SHP77 treated with DMSO at 0.1 percent for 48 hours (cell line): ENCODE measurements around the gene GSX2.

Experiments
- DNase-seq: peaks from one replicate; lab custom pipeline; 2025; lab: John Stamatoyannopoulos, UW

Gene GSX2

DNA sequence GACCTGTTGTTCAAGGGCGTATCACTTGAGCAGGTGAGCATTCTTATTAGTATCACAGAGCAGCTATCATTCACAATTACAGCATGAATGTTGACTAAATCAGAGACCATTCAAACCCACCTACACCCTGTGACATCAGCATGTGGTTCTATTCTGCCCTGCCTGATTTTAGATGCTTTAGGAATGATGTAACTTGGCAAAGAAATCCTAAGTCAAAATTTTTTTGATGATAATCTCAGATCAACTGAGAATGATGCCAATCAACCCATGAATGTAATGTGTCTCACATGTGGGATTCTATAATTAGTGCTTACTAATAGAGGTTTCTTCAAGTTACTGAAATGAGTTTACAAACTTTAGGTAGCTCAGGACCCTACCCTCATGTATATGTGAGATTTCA is 22.2 kb upstream of the GSX2 start:
- no peak for DNase-seq

- DNase-seq: no peak
These were observed 17.8 kb upstream of the GSX2 start for GRCh38 chr4:54082168-54082567.

GRCh38 chr4:54085284-54085683 is 14.7 kb upstream of the GSX2 start:
- DNase-seq: peak; percentile 61

- DNase-seq: no peak
These were observed 10.1 kb upstream of the GSX2 start for GRCh38 chr4:54089875-54090274.

DNA sequence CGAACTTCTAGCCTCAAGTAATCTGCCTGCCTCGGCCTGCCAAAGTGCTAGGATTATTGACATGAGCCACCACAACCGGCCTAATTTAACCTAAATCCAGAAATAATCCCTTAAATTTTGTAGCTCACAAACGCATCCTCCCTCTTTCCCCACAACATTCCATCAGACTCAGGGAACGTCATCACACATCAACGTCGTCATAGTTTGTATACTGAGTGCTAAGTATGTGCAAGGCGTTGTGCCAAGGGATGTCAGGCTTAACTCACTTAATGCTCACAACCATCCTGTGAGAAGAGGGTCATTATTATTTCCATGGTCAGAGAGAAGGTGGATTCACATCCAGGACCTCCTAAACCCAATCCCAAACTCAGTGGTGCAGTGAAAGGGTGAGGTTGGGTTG is 9.6 kb upstream of the GSX2 start:
- DNase-seq: no peak

DNA sequence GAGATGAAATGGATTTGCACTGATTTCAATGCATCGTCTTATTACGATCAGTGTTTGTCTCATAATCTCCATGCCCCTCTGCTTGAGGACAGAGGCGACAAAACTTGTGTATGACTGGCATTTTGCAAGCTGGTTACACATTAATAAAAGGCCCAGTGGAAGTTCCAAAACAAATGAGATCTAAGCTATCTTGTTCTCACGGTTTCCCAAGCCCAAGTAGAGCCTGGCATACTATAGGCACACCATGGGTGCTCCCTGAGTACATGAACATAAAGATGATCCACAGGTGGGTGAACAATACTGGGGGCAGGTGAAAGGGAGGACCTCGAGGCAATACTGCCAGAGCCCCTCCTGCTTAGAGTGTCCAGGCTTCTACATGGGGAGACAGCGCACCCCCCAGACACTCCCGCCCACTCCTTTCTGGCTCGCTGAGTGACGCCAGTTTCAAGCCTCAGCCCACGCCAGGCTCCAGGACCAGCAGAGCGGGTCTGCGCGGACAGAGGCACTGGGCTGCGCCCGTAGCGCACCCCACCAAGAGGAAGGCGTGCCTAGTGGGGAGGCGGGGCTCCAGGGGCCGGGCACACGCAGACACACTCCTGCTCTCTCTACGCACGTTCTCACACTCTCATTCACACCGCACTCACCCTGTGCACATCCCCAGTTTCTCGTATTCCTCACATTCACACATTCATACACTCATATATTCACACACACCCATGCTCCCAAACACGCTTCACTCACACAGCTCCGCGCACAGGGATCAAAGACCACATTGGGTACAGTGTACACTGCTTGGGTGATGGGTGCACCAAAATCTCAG is 8.9 kb upstream of the GSX2 start:
- DNase-seq: no peak

DNA sequence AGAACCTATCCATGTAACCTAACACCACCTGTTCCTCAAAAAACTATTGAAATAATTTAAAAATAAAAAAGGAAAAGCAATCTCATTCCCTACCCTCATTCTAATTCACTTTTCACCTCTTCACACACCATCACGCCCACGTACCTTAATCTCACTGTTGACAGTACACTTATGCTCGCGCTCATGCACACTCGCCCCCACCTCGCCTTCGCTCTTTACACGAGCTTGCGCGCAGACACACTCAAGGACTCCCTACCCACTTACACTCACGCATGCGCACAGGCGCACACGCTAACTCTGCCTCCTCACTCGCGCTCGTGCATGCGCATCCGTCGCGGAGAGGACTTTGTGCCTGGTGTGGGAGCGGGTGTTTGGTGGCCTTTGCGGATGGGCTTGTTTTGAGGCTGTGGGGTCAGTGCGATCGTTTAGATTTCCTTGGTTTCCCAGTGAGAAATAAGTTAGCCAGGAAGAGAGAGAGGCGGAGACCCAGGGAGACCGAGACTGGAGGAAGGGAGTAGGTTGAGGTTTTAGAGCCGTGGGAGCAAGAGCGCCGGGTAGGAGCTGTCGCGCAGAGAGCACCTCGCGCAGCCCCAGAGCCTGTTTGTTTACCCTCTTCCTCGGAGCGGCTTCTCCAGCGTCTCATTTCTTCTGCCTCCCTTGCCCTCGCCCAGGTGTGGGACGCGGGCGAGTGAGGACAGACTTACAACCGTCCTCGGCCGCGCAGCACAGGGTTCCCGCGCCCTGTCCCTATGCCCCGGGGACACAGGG is 8.1 kb upstream of the GSX2 start:
- peak; percentile 73 for DNase-seq

DNA sequence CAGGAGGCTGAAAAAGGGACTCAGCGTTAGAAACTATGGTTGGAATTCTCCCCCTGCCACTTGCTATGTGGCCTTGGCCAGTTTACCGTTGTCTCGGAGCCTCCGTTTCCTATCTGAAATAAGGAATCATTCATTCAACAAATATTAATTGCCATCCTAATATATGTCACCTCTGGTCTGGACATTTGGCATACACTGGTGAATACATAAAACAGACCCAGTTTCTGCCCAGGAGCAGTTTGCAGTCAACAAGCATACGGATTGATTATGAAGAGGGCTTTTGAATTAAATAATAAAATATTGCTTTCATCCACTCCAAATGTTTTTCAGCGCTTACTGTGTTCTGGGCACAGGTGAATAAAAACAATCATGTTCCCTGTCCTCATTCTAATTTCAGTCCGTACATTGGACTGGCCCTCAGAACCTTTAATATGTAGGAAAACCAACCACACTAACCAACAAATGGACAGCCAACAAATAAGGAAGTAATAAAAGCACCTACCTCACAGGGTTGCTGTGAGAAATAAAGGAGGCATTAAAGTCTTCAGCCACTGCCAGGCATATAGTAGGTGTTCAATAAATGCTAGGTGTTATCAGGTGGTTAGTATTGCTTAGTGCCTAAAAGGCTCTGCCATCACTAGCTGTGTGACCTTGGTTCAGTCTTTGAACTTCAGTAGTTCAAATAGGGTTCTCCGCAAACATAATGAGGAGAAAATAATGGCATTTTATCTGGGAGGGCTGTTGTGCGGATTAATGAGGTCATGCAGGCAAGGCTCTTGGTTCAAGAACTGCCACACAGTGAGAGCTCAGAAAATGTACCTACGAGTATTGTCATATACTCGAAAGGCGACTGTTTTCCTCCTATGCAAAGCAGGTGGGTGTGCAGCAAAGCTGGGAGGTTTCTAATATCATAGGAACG is 7.3 kb upstream of the GSX2 start:
- peak; percentile 67 for DNase-seq

- DNase-seq: no peak
These were observed 6.4 kb upstream of the GSX2 start for GRCh38 chr4:54093324-54094240.

- no peak for DNase-seq
These were observed 5.5 kb upstream of the GSX2 start for GRCh38 chr4:54094451-54094850.

DNA sequence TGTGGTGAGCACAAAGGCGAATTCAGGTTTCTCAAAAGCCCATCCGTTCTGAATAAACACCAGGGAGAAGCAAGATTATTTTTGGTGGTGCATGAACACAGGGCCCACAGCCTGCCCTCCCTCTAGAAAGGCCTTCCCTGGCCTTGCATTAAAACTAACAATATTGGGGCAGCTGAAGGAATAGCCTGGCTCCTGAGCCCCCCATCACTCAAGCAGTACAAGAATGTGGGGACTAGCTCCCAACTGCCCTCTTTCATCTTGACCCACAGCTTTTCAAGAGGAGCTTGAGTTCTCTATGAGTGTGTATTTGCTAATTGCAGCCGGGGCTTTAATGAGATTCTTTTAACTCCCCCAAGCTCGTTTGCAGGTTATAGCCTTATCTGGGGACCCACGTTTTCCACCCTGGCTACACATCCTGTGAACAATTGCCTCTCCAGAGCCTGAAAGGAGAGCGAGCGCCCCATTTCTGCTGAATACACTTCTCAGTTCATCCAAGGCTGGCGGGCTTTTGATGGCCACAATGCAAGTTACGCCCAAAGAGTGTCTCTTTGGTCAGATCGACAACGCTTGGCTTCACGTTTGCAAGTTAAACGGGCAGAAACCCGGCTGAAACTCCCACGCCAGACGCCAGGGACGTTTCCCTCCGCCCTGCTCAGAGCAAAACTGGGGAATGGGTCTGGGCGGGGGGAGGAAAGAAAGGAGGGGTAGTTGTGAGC is 4.7 kb upstream of the GSX2 start:
- DNase-seq: no peak

GRCh38 chr4:54096295-54096962 is 3.5 kb upstream of the GSX2 start:
- no peak for DNase-seq

GRCh38 chr4:54097152-54097551 is 2.8 kb upstream of the GSX2 start:
- no peak for DNase-seq

- no peak for DNase-seq
These were observed 1.6 kb upstream of the GSX2 start for GRCh38 chr4:54098375-54098774.

DNA sequence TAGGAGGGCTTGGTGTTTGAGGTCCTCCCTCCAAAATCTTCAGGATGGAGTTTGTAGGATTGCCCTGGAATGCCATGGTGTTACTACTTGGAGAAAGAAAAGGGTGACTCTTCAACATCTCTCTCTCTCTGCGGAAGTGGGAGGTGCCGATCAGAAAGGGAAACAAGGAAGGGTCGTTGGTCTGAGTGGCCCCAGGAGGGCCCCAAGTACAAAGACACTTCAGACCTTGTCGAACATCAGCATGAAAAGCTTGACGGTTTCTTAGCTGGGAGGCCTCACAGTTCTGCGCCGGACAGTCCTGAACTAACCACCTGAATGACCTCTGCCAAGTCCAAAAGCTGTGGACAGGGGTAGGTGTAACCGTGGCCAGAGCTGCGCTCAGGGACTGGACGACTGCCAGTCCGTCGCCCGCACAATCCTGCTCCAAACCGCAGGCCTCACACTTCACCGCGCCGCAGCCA is 646 bp upstream of the GSX2 start:
- DNase-seq: no peak

GRCh38 chr4:54100595-54101189 is 729 bp downstream of the GSX2 start:
- DNase-seq: no peak

- no peak for DNase-seq
These were observed 1.5 kb downstream of the GSX2 start for GRCh38 chr4:54101190-54102041.

- DNase-seq: no peak
These were observed 2.7 kb downstream of the GSX2 start for GRCh38 chr4:54102531-54103106.
